Spinal cord (tissue), 10 donors: Measurements from ENCODE around the gene INS. TPM values are rescaled to one million over a fixed set of nuclear protein-coding genes. Genes with fewer than 3 reads are reported as not detected.
"Not testable (repeated sequence)": the region's sequence is repeated elsewhere in the genome, so short reads cannot be mapped to it uniquely, and the experiment has no call there.

Experiments
- DNase-seq, 6 donors: peaks; one replicate each; pipeline versions ENCODE4 v3.0.0 to v3.0.0-alpha.2; 2013 to 2015; ENCODE audit warnings: low spot score in 6 of 6, low read depth in 4 of 6
- H3K27ac ChIP-seq: one replicate; pipeline ENCODE4 v1.5.1; 2013; ENCODE audit warnings: low read depth, low read length, control low read depth
- H3K27me3 ChIP-seq: one replicate; pipeline ENCODE4 v1.6.1; 2013; ENCODE audit warnings: low read length; ENCODE audit not compliant: control insufficient read depth, insufficient read depth
- H3K36me3 ChIP-seq: one replicate; pipeline ENCODE4 v1.6.1; 2013; ENCODE audit warnings: low read length; ENCODE audit not compliant: control insufficient read depth, insufficient read depth
- H3K4me1 ChIP-seq: one replicate; pipeline ENCODE4 v1.6.1; 2013; ENCODE audit warnings: low read length; ENCODE audit not compliant: control insufficient read depth, insufficient read depth
- H3K4me3 ChIP-seq: one replicate; pipeline ENCODE4 v1.5.1; 2013; ENCODE audit warnings: low read depth, low read length, control low read depth
- H3K9me3 ChIP-seq: one replicate; pipeline ENCODE4 v1.6.1; 2013; ENCODE audit warnings: low read length; ENCODE audit not compliant: control insufficient read depth, insufficient read depth
- WGBS: methylation state at CpG from one replicate; pipeline ENCODE4 v1.1.5; 2013; ENCODE audit warnings: missing lambda C conversion rate; ENCODE audit not compliant: insufficient coverage; 5-methylcytosine and 5-hydroxymethylcytosine counted together
- polyA plus RNA-seq, 2 donors: library from polyadenylated mRNA; unstranded; fragments of 120-200 nt; gene quantifications; one replicate each; pipeline ENCODE4 v1.2.1, GENCODE V29; 2013; ENCODE audit not compliant: insufficient read length in 2 of 2
- total RNA-seq, 2 donors: library from RNA; depleted of rRNA in 1 of 2; stranded (reverse); fragments of 120-200 nt in 1 of 2; fragments of >200 nt in 1 of 2; gene quantifications; one replicate each; pipeline versions ENCODE4 v1.2.3 to v1.2.4, GENCODE V29; 2013 to 2014
- donor health status: healthy.

Gene INS
- total and polyA plus RNA-seq, 4 donors = not detected

DNA sequence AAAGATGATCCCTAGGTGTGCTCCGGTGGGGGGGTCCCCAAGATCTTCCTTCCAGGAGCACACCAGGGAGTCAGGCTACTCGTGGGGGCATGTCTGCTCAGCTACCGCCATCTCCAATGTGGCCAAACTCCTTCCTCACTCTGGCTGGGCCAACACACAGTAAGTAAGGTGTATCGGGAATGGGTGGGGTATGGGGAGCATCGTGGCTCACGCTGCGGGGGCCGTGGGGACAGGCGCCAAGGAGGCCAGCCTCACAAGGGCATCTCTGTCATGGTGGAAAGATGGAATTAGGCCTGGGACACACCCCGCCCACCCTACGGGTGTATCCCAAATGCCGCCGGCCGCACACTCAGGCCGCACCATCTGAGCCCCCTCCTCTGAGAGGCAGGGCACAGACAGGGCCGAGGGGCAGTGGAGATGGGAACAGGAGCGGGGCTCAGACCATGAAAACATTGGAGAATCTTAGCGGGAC is 30.1 kb downstream of the INS start:
- WGBS = 92% methylated on average over 11 of the region's 18 CpGs
- peaks cover 13% of the 10 kb centered on the region for H3K4me1 ChIP-seq
- no peaks in the 10 kb centered on the region for H3K36me3 ChIP-seq
- H3K9me3 ChIP-seq = no peaks in the 10 kb centered on the region
- peaks cover 29% of the 10 kb centered on the region for H3K27me3 ChIP-seq
- no peak overlapping the region for H3K4me3 ChIP-seq
- H3K27ac ChIP-seq = no peak overlapping the region
- no peak for DNase-seq

DNA sequence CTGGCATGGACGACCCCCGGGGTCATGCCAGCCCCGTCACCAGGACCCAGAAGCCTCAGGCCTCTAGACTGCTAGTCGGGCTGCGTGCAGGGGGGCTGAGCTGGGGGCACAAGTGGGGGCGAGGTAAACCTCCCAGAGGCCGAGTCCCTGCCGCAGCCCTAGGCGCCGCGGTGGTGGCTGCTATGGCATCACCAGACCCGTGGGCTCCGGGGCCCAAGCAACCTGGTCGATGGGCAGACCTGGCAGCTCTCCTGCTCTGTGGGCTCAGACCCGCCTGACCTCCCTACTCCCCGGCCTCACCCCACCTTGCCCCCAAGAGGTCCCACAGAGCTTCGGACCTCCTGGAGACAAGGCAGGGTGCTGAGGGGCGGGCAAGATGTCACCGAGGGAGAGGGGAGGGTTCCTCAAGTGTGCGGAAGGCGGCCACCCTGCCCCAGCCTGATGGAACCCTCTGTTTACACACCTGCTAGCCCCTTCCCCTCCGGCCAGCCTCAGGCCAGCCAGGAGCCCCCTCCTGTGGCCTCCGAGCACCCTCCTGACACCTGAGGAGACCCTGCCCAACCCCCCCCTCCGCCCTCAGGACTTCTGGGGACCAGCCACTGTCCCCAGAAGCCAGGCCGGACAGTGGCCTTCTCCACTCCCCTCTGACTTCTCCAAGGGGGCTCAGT is 31.2 kb downstream of the INS start:
- H3K4me1 ChIP-seq = peaks cover 11% of the 10 kb centered on the region
- no peaks in the 10 kb centered on the region for H3K9me3 ChIP-seq
- H3K27me3 ChIP-seq = peaks cover 24% of the 10 kb centered on the region
- H3K4me3 ChIP-seq = no peak overlapping the region
- no peak overlapping the region for H3K27ac ChIP-seq
- 92% methylated on average over 25 of the region's 25 CpGs for WGBS
- no peaks in the 10 kb centered on the region for H3K36me3 ChIP-seq
- no peak for DNase-seq

DNA sequence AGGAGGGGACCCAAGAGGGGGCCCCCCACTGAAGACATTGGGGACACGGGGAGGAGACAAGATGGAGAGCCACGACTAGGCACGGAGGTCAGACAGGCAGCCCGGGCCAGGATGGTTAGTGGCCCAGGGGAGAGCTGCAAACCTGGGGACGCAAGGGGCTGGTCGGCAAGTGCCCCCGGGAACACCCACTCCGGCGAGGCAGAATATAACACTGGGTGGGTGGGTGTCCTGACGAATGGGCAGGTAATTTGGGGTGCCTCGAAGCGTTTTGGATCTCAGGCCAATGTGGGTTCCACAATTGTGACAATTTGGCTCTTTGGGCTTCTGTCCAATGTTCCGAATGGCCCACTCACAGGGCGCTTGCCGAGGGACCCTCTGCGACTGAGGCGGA is 31.7 kb downstream of the INS start:
- DNase-seq = no peak
- no peak overlapping the region for H3K27ac ChIP-seq
- WGBS = 93% methylated on average over 17 of the region's 17 CpGs
- no peaks in the 10 kb centered on the region for H3K36me3 ChIP-seq
- no peak overlapping the region for H3K4me3 ChIP-seq
- H3K4me1 ChIP-seq = peaks cover 11% of the 10 kb centered on the region
- no peaks in the 10 kb centered on the region for H3K9me3 ChIP-seq
- peaks cover 21% of the 10 kb centered on the region for H3K27me3 ChIP-seq

DNA sequence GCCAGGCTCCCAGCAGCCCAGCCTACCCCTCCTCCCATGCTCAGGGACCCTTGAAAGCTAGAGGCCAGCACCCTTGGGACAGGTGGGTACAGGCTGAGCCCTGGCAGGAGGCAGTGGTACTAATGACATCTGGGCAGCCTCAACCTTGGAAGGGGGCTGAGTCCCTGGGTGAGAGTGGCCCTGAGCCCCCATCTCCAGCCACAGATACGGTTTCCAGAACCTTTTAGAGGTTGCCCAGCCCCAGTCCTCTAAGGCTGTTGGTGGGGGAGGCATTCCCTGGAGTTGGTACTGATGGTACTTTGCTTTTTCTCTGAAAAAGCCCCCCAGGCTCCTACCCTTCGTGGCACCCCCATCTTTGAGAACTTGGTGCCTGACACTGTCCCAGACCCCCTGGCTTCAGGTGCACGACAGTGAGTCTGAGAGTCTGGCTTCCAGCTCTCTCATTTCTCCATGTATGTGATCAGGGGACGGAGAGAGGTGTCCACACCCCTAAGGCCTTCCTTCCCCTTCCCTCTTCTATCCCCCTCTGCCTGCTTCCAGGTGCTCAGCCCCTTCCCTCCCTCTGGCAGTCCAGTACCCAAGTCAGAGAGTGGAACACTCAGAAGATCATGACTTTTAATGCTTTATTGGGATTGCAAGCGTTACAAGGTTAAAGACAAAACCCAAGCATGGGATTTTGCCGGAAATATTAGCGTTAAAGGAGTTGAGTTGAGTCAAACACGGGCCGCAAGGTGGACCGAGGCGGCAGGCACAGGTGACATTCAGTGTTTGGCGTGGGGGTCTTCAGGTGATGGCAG is 32.3 kb downstream of the INS start:
- H3K4me3 ChIP-seq = no peak overlapping the region
- peaks cover 11% of the 10 kb centered on the region for H3K4me1 ChIP-seq
- H3K9me3 ChIP-seq = no peaks in the 10 kb centered on the region
- H3K27ac ChIP-seq = no peak overlapping the region
- 93% methylated on average over 10 of the region's 12 CpGs for WGBS
- H3K36me3 ChIP-seq = no peaks in the 10 kb centered on the region
- peaks cover 15% of the 10 kb centered on the region for H3K27me3 ChIP-seq
- no peak for DNase-seq

DNA sequence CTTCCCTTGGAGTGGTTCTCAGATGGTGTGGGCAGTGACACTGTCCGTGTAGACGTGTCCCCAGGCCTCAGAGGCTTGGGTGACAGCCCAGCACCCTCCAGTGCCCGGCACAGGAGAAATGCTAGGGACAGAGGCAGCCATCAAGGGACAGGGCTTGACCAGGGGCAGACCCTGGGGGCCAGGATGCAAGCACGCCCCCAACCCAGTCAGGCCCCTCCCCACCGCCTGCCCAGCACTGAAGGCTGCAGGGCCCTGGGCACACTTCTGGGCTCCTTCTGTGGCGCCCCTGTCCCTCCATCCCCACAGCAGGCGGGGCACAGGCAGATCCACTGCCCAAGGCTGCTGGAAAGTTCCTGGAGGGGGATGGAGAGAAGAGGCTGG is 32.9 kb downstream of the INS start:
- Histone ChIP-seq H3K4me3 (no peak overlapping the region), H3K9me3 (no peaks in the 10 kb centered on the region), H3K27ac (no peak overlapping the region), H3K27me3 (peaks cover 9% of the 10 kb centered on the region), H3K36me3 (no peaks in the 10 kb centered on the region), H3K4me1 (peaks cover 6% of the 10 kb centered on the region)
- WGBS = 84% methylated on average over 4 of the region's 7 CpGs
- no peak for DNase-seq

DNA sequence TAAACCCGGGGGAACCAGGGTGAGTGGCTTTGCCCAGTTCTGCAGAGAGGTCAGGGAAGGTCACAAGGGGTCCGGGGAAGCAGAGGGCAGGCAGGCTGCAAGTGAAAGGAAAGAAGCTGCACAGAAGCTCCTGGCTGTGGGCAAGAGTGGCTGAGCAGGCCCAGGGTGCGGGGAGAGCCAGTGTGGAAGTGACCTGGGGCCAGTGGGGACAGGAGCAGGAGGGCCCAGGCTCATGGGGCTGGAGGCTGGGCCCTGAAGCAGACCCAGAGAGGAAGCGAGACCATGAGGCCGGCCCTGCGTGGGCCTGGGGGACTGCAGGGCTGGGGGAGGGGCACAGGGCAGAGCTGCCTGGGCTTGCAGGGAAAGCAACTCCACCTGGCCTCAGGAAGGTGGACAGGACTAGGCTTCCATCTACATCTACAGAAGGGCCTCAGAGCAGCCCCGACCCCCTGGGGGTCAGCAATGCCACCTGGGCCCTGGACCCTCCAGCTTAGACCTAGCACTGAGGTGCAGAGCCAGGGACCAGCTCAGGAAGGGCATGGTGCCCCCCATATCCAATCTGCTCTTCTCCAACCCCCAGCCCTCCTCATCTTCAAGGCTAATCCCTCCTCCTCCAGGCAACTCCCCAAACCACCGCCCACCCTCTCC is 33.4 kb downstream of the INS start:
- Histone ChIP-seq H3K27me3 (peaks cover 4% of the 10 kb centered on the region), H3K27ac (no peak overlapping the region)

DNA sequence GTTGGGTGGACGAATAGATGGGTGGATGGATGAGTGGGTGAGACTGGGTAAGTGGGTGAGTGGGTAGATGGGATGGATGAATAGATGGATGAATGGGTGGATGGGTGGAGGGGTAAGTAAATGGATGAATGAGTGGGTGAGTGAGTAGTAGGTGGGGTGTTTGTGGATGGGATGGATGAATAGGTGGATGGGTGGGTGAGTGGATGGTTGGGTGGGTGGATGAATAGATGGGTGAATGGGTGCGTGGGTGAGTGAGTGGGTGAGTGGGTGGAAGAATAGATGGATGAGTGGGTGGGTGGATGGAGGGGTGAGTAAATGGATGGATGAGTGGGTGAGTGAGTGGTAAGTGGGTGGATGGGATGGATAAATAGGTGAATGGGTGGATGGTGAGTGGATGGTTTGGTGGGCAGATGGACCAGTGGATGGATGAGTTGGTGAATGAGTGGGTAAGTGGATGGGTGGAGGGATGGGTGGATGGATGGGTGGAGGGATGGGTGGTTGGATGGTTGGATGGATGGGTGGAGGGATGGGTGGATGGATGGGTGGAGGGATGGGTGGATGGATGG is 34.4 kb downstream of the INS start:
- H3K9me3 ChIP-seq = no peaks in the 10 kb centered on the region
- H3K27ac ChIP-seq = no peak overlapping the region
- no peaks in the 10 kb centered on the region for H3K36me3 ChIP-seq
- H3K27me3 ChIP-seq = peaks cover 3% of the 10 kb centered on the region
- DNase-seq = no peak
- no peak overlapping the region for H3K4me3 ChIP-seq
- 96% methylated on average over 2 of the region's 2 CpGs for WGBS
- H3K4me1 ChIP-seq = peaks cover 7% of the 10 kb centered on the region

More for the DNA sequence above, 33.4 kb downstream of the INS start:
- H3K9me3 ChIP-seq = no peaks in the 10 kb centered on the region
- peaks cover 2% of the 10 kb centered on the region for H3K4me1 ChIP-seq
- H3K4me3 ChIP-seq = no peak overlapping the region
- 84% methylated on average over 8 of the region's 8 CpGs for WGBS
- no peak for DNase-seq
- H3K36me3 ChIP-seq = no peaks in the 10 kb centered on the region

DNA sequence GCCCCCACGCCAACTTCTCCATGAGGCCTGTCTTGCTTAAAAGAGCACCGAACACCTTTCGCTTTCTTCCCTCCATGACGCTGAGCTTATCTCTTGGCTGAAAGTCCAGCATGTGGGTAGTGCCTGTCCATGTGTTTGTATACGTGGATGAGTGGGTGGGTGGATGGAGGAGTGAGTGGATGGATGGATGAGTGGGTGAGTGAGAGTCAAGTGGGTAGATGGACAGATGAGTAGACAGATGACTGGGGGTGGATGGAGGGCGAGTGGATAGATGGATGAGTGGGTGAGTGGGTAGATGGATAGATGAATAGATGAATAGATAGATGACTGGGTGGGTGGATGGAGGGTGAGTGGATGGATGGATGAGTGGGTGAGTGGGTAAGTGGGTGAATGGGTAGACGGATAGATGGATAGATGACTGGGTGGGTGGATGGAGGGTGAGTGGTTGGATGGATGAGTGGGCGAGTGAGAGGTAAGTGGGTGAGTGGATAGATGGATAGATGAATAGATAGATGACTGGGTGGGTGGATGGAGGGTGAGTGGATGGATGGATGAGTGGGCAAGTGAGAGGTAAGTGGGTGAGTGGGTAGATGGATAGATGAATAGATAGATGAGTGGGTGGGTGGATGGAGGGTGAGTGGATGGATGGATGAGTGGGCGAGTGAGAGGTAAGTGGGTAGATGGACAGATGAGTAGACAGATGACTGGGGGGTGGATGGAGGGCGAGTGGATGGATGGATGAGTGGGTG is 36.1 kb downstream of the INS start:
- 92% methylated on average over 7 of the region's 10 CpGs for WGBS
- H3K4me1 ChIP-seq, H3K9me3 ChIP-seq, H3K4me3 ChIP-seq, H3K27me3 ChIP-seq, DNase-seq, H3K27ac ChIP-seq, H3K36me3 ChIP-seq: not testable (repeated sequence)

DNA sequence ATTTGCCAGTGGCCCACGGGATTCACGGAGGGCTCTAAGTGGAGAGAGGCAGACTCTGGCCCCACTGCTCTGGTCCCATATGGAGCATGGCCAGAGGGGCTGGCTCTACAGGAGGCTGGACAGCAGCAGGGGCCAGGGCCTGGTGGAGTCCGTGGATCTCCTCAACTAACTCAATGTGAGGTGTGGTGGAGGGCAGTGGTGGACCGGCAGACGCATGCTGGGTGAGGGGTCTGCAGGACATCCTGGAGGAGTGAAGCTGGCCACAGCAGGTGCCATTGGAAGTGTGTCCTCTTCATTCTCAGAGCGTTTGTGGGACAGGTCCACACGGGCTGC is 37.4 kb downstream of the INS start:
- 90% methylated on average over 5 of the region's 7 CpGs for WGBS
- H3K27me3 ChIP-seq = peaks cover 8% of the 10 kb centered on the region
- DNase-seq = no peak
- no peaks in the 10 kb centered on the region for H3K9me3 ChIP-seq
- H3K4me3 ChIP-seq = no peak overlapping the region
- H3K27ac ChIP-seq = no peak overlapping the region
- no peaks in the 10 kb centered on the region for H3K36me3 ChIP-seq
- H3K4me1 ChIP-seq = peaks cover 7% of the 10 kb centered on the region
